OCI-LY1 (cell line): ENCODE results near the gene BASP1.

Source experiments
- H2AFZ ChIP-seq: fragments of 200-600 bp; sonication (generic), shearing (Covaris generic); 2 replicates; pipeline ENCODE4 v1.6.0; 2014; ENCODE audit warnings: antibody characterized with exemption, mild to moderate bottlenecking, low read length
- H3F3A ChIP-seq: fragments of 200-600 bp; sonication (generic), shearing (Covaris generic); 2 replicates; pipeline ENCODE4 v1.6.0; 2014; ENCODE audit warnings: mild to moderate bottlenecking, antibody characterized with exemption, low read length, moderate library complexity; ENCODE audit not compliant: insufficient read depth
- H3K27ac ChIP-seq: fragments of 200-600 bp; sonication (generic); 2 replicates; pipeline ENCODE4 v1.5.1; 2014; ENCODE audit warnings: low read length, mixed run types, mild to moderate bottlenecking, low read depth; ENCODE audit not compliant: poor library complexity, severe bottlenecking
- H3K27me3 ChIP-seq: fragments of 200-600 bp; sonication (generic); 2 replicates; pipeline ENCODE4 v1.6.0; 2014; ENCODE audit warnings: antibody characterized with exemption, mild to moderate bottlenecking, low read length, moderate library complexity; ENCODE audit not compliant: insufficient read depth
- H3K36me3 ChIP-seq: fragments of 200-600 bp; sonication (generic); 2 replicates; pipeline ENCODE4 v1.6.1; 2014; ENCODE audit warnings: mild to moderate bottlenecking, antibody characterized with exemption, low read length, moderate library complexity, mixed read lengths; ENCODE audit not compliant: insufficient read depth
- H3K4me1 ChIP-seq: fragments of 200-600 bp; sonication (generic); 2 replicates; pipeline ENCODE4 v1.5.1; 2014; ENCODE audit warnings: mild to moderate bottlenecking, low read length, moderate library complexity; ENCODE audit not compliant: insufficient read depth, severe bottlenecking
- H3K4me2 ChIP-seq: fragments of 200-600 bp; sonication (generic), shearing (Covaris generic); 2 replicates; pipeline ENCODE4 v1.6.1; 2014; ENCODE audit warnings: low read length
- H3K4me3 ChIP-seq: fragments of 200-600 bp; sonication (generic); 2 replicates; pipeline ENCODE4 v1.5.1; 2014; ENCODE audit warnings: low read length, low read depth, mild to moderate bottlenecking, mixed read lengths; ENCODE audit not compliant: poor library complexity, severe bottlenecking
- H3K79me2 ChIP-seq: fragments of 200-600 bp; shearing (Covaris generic); 2 replicates; pipeline ENCODE4 v1.6.1; 2016; ENCODE audit warnings: mixed run types, low read length, mixed read lengths; ENCODE audit not compliant: insufficient read depth
- H3K9ac ChIP-seq: fragments of 200-600 bp; sonication (generic), shearing (Covaris generic); 2 replicates; pipeline ENCODE4 v1.6.1; 2014; ENCODE audit warnings: mild to moderate bottlenecking, low read length, mixed read lengths
- H3K9me2 ChIP-seq: fragments of 200-600 bp; sonication (generic), shearing (Covaris generic); 2 replicates; pipeline ENCODE4 v1.6.1; 2014; ENCODE audit warnings: low read depth, mild to moderate bottlenecking, low read length, mixed read lengths
- H3K9me3 ChIP-seq: fragments of 200-600 bp; shearing (Covaris generic); 2 replicates; pipeline ENCODE4 v1.6.1; 2014; ENCODE audit warnings: low read length, mixed read lengths
- H4K20me1 ChIP-seq: fragments of 200-600 bp; sonication (generic), shearing (Covaris generic); 2 replicates; pipeline ENCODE4 v1.6.0; 2016; ENCODE audit warnings: mild to moderate bottlenecking, low read length; ENCODE audit not compliant: insufficient read depth
- CTCF ChIP-seq: fragments of 200-600 bp; sonication (generic), shearing (Covaris generic); IDR thresholded peaks from 2 replicates; pipeline ENCODE4 v1.5.1; 2017; ENCODE audit warnings: mild to moderate bottlenecking, antibody characterized with exemption, low read length, moderate library complexity, mixed read lengths
- EZH2 ChIP-seq: fragments of 200-600 bp; sonication (generic), shearing (Covaris generic); IDR thresholded peaks from 2 replicates; pipeline ENCODE4 v1.8.0; 2017; ENCODE audit warnings: borderline replicate concordance, mixed run types, mild to moderate bottlenecking, antibody characterized with exemption, low read length, moderate library complexity, mixed read lengths

BASP1 gene

GRCh38 chr5:17180330-17180843, 37.0 kb upstream of the BASP1 start:
- H3K9ac ChIP-seq, result no peak overlapping the region
- no peak overlapping the region for H3K4me2 ChIP-seq
- H4K20me1 ChIP-seq, result no peaks in the 10 kb centered on the region
- H3K9me2 ChIP-seq, result no peaks in the 10 kb centered on the region
- no peak overlapping the region for H2AFZ ChIP-seq
- H3K4me3 ChIP-seq, result no peak overlapping the region
- H3K9me3 ChIP-seq, result no peaks in the 10 kb centered on the region
- TF ChIP-seq CTCF, result no peak
- no peak for TF ChIP-seq EZH2
- no peaks in the 10 kb centered on the region for H3K4me1 ChIP-seq
- H3K27me3 ChIP-seq, result no peaks in the 10 kb centered on the region
- H3K79me2 ChIP-seq, result no peaks in the 10 kb centered on the region
- H3F3A ChIP-seq, result no peaks in the 10 kb centered on the region
- H3K27ac ChIP-seq, result no peak overlapping the region
- H3K36me3 ChIP-seq, result no peaks in the 10 kb centered on the region

- no peak overlapping the region for H3K4me3 ChIP-seq
- H4K20me1 ChIP-seq, result no peaks in the 10 kb centered on the region
- no peaks in the 10 kb centered on the region for H3K9me3 ChIP-seq
- no peaks in the 10 kb centered on the region for H3K9me2 ChIP-seq
- no peaks in the 10 kb centered on the region for H3K4me1 ChIP-seq
- no peaks in the 10 kb centered on the region for H3K27me3 ChIP-seq
- H3K79me2 ChIP-seq, result no peaks in the 10 kb centered on the region
- no peak overlapping the region for H3K27ac ChIP-seq
- H3K9ac ChIP-seq, result no peak overlapping the region
- H2AFZ ChIP-seq, result no peak overlapping the region
- no peaks in the 10 kb centered on the region for H3K36me3 ChIP-seq
- no peak overlapping the region for H3K4me2 ChIP-seq
- no peaks in the 10 kb centered on the region for H3F3A ChIP-seq
- TF ChIP-seq EZH2 (no peak), CTCF (no peak)
These were observed 36.3 kb upstream of the BASP1 start for GRCh38 chr5:17180864-17181723.

- no peaks in the 10 kb centered on the region for H3F3A ChIP-seq
- H3K9me2 ChIP-seq, result no peaks in the 10 kb centered on the region
- no peak overlapping the region for H3K4me2 ChIP-seq
- no peaks in the 10 kb centered on the region for H3K4me1 ChIP-seq
- H4K20me1 ChIP-seq, result no peaks in the 10 kb centered on the region
- H3K36me3 ChIP-seq, result no peaks in the 10 kb centered on the region
- no peak overlapping the region for H3K4me3 ChIP-seq
- H3K9ac ChIP-seq, result no peak overlapping the region
- H3K27me3 ChIP-seq, result no peaks in the 10 kb centered on the region
- H3K79me2 ChIP-seq, result no peaks in the 10 kb centered on the region
- H3K9me3 ChIP-seq, result no peaks in the 10 kb centered on the region
- no peak overlapping the region for H3K27ac ChIP-seq
- TF ChIP-seq CTCF (no peak), EZH2 (no peak)
- no peak overlapping the region for H2AFZ ChIP-seq
These were observed 34.9 kb upstream of the BASP1 start for GRCh38 chr5:17182494-17182893.
